Measurements from ENCODE around the gene TNNT2.

Gene TNNT2

GRCh38 chr1:201310251-201310985 is 67.1 kb downstream of the TNNT2 start:
- no peak for DNase-seq

GRCh38 chr1:201309416-201309815 is 68.1 kb downstream of the TNNT2 start:
- peak; percentile 68 for DNase-seq
